Left kidney (tissue), 1 donor: ENCODE measurements around the gene KMO. TPM values are rescaled to one million over a fixed set of nuclear protein-coding genes. Genes with fewer than 3 reads are reported as not detected.

ENCODE experiments used
- polyA plus RNA-seq: library from polyadenylated mRNA; unstranded; fragments of 120-200 nt; gene quantifications from one replicate; pipeline ENCODE4 v1.2.1, GENCODE V29; 2013; ENCODE audit not compliant: insufficient read length

Gene KMO
- polyA plus RNA-seq, 1 donor = 27.9 TPM

Other genes starting within 250 kb of the KMO start
- 6.7 TPM for gene RGS7, start 175.2 kb upstream of the KMO start, polyA plus RNA-seq
- 112 TPM for gene FH, start 12.6 kb upstream of the KMO start, polyA plus RNA-seq
- 31.5 TPM for gene CHML, start 108.0 kb downstream of the KMO start, polyA plus RNA-seq
- gene OPN3, start 108.0 kb downstream of the KMO start, polyA plus RNA-seq = 44.3 TPM
- 0.58 TPM for gene WDR64, start 119.9 kb downstream of the KMO start, polyA plus RNA-seq